T follicular helper cell (primary cell): ENCODE results near the gene SEH1L.
"Not testable (repeated sequence)": the region's sequence is repeated elsewhere in the genome, so short reads cannot be mapped to it uniquely, and the experiment has no call there.

Experiments used
- DNase-seq: peaks from one replicate; pipeline ENCODE4 v3.0.0-alpha.2; 2020; ENCODE audit warnings: low read depth
- total RNA-seq, 2 experiments: gene quantifications; one replicate each; lab custom pipeline; 2026; lab: John Stamatoyannopoulos, UW

SEH1L gene, protein sequence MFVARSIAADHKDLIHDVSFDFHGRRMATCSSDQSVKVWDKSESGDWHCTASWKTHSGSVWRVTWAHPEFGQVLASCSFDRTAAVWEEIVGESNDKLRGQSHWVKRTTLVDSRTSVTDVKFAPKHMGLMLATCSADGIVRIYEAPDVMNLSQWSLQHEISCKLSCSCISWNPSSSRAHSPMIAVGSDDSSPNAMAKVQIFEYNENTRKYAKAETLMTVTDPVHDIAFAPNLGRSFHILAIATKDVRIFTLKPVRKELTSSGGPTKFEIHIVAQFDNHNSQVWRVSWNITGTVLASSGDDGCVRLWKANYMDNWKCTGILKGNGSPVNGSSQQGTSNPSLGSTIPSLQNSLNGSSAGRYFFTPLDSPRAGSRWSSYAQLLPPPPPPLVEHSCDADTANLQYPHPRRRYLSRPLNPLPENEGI
- total RNA-seq = 36.2 to 168 reads per million in 2 experiments

DNA sequence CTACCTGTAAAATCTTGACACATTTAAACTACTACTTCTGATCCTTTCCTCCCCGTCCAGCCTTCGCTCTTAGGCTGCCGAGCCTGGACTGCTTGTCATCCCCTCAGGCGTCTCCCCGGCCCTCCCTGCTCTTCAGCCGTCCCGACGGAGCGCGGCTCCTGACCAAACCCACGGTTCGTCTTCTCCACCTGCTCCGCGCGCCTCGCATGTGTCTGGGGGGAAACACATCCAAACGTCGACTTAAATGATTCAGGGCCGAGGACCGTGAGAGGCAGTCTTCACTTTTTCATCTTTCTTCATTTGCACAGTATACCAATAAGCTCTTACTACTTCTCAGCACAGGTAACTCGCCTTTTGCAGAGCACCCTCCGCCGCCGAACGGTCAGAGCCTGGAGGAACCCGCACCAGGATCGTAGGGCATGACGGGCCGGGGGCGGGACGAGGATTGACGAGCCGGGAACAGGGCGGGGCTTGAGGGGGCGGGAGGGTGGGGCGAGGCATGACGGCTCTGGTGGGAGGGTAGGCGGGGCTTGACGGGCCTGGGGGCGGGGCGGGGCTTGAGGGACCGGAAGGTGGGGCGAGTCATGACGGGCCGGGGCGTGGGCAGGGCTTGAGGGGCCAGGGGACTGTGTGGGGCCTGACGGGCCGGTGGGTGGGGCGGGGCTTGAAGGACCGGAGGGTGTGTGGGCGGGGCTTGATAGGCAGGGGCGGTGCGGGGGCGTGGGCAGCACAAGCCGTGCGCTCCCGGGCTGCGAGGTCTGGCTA is at the start of gene SEH1L:
TSS of gene SEH1L (plus strand) at position 727 of the 765 bp plus-strand sequence. CDS start 111 bp downstream, outside the sequence.
- peak; percentile 99 for DNase-seq

DNA sequence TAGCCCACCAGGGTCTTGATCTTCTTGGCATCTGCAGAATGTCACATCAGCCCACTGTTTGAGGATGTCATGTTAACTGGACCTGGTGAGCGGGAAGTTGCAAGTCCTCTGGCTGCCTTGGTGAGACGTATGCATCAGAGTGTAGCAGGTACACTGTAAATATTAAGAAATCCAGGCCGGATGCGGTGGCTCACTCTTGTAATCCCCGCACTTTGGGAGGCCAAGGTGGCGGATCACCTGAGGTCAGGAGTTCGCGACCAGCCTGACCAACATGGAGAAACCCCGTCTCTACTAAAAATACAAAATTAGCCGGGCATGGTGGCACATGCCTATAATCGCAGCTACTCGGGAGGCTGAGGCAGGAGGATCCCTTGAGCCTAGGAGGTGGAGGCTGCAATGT is 46.6 kb upstream of the SEH1L start:
- not testable (repeated sequence) for DNase-seq

DNA sequence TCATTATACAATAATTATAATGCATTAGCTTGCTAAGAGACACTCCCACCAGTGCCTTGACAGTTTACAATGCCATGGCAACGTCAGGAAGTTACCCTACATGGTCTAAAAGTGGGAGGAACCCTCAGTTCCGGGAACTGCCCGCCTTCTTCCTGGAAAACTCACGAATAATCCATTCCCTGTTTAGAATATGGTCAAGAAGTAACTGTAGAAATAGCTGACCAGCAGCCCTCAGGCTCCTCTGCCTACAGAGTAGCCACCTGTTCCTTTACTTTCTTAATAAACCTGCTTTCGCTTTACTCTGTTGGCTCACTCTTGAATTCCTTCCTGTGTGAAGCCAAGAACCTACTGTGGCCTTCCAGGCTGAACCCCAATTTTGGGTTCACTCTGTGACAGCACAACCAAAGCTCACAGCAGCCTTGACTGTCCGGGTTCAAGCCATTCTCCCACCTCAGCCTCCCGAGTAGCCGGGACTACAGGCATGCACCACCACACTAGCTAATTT is 43.7 kb upstream of the SEH1L start:
- DNase-seq = no peak

DNA sequence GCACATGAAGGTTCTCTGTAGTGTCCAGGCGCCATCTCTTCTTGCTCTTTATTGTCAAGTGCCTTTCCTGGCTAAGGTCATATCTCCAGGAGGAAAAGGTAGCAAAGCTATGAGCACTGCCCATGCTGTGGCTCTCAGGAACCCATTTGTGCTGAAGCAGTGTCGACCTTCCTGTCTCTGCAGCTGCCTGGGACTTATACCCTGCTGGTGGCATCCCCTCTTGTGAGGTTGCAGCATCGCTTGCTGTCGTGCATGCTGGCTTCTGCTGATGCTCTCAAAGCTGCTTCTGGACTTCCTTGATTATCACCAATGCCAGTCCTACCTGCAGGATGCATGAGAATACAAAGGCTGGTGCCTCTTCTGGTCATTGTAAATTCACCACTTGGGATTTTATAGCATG is 41.7 kb upstream of the SEH1L start:
- no peak for DNase-seq

DNA sequence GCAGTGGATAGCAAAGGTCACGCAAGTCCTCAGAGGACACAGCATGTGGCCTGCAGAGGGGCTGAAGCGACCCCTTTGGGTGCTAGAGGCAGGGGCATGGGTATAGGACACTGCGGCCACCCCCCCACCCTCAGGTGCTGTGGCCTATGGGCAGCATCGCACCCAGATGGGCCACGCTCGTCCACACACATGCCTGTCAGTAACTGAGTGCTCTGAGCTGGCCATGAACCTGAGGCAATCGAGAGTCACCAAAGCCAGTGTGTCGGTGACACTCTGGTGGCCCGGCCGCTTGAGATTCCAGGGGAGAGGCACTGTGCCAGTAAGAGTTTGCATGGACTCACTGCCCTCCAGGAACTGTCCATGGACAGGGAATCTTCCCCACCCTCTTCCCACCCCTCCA is 41.0 kb upstream of the SEH1L start:
- DNase-seq = no peak

DNA sequence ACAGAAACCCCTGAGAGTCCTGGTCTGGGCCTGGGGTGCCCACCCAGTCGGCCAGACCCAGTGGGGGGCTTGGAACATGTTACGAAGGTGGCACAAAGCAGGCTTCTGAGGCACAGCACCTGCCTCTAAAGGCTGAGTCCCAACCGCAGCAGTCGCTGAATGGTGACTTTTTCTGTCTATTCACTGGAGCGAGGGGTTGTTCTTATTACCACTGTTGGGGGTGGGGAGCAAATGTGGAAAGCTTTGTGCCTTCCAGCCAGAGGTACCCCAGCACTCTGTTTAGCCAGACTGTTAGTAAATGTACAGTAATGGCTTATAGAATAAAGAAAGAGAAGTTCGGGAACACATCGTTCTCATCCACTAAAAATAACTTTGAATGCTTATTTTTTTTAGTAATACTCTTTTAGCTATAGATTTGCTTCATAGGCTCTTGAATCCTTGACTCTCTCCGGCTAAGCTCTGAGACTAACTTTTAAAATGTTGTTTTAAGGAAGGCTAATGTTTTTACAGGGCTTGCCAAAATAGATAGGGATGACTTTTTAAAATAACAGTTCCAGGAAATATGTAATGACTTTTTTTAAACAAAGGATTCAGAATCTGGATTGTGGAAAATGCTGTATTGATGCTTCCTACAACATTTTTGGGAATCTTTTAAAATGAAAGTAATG is 40.4 kb upstream of the SEH1L start:
- DNase-seq = no peak

DNA sequence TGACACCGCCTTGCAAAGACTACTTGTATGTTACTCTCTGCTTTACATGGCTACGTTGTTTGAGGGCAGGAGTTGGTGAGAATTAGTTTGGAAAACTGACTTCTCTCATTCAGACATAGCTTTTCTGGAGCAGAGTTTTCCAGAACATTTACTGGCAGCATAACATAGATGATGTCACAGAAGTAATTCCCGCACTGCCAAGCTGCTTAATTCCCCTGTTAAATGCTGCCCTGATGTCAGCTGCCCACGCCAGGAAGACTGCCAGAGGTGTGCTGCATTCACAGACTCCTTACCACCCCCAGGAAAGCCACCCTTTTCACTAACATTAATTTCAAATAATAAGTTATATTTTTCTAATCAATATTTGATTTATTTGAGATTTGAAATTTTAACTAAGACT is 39.1 kb upstream of the SEH1L start:
- no peak for DNase-seq

DNA sequence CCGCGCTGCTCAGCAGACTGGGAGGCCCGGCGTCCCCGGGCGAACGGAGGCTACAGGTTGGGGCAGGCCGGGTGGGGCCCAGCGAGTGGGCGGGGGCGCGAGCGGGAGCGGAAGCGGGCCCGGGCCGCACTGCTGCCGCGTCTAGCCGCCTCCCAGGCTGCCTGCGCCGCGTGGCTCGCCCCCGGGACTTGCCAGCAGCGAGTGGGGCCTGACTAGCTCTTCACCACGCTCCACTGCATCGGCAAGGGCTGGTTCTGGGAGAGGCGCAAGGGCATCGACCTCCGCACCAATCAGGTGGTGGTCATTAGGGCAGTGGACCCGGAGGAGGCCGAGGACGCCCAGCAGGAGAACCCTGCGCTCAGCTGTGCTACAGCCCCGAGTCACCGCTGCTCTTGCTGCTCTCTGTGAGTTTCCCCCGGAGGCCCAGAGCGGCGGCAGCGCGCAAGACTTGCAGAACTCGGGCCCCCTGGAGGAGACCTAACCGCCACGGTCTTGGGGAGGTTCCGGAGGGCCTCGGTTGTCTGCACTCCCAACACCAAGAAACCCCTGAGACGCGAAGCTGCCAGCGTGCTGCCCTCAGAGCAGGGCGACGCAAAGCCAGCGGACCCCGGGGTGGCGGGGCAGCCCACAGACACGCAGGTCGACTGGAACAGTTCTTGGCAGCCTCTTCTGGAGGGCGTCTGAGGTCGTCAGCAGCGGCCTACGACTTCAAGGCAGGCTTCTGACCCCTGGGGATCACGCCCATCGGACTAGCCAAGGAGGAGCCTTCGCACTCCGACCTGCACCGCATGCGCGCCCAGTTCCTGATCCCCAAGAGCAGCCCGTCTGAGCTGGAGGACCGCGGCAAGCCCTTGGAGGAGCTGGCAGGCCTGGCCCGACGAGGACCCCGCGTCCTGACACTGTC is 36.5 kb upstream of the SEH1L start:
- peak; percentile 22 for DNase-seq

DNA sequence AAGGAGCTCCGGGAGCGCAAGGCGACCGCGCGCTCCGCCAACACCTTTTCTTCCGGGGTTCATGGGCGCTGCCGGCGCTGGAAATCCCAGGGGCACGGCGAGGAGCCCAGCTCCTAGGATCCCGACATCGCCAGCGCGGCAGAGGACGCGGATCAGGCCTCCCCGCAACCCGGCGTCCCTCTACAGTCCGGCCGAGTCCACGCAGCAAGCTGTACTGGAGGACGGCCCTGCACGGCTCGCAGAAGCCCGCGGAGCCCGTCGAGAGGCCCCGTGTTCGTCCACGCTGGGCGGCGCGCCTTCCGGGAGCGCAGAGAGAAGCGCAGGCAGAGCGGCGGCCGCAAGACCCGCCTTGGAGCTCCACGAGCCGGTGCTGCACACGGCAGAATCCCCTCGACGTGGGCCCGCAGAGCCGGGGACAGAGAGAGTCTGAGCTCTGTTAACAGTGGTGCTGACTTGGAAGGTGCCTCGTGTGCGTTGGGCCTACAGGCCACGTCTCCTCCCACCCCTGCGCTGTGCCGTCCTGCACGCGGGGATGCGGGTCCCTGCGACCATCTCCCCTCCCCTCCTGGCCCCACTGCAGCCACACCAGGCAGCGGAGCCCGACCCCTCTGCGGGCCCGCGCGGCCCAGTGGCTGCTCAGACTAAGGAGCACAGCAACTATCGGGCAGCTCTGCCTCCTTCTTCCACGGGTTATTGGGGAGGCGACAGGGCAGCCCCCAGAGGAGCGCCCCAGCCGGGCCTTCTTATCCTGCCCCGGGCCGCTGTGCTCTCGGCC is 35.7 kb upstream of the SEH1L start:
- no peak for DNase-seq

DNA sequence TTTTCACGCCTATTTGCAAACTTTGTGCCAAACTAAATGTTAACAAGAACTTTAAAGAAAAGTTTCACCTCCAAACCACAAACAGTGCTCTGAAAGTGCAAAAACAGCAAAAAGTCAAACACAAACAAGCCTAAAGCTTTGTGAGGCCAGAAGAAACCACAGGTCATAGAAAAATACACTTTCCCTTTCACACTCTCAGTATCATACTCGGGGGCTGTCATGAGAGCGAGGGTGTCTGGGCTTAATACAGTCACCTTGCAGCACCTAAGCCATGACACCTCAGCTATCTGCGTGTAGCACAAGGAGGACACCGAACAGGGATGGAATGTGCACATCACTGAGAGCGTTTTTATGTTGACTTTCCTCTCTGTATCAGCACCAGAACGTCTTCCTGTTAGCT is 26.6 kb upstream of the SEH1L start:
- no peak for DNase-seq

DNA sequence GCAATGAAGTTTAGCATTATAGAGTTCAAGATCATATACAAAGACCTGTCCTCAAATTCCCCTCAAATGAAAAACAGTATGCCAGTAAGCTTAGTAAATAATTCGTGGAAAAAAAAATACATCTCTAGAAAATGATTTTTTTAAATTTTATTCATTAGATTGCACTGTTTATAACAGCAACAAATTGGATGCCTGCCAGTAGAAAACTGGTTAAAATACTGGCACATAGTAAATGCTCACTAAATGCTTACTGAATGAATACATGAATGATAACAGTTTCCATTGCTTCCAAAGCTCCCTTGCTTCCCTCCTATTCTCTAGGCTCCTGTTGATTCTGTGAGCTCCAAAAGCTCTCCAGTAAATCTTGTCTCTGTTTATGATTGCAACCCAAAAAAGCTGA is 25.5 kb upstream of the SEH1L start:
- no peak for DNase-seq

DNA sequence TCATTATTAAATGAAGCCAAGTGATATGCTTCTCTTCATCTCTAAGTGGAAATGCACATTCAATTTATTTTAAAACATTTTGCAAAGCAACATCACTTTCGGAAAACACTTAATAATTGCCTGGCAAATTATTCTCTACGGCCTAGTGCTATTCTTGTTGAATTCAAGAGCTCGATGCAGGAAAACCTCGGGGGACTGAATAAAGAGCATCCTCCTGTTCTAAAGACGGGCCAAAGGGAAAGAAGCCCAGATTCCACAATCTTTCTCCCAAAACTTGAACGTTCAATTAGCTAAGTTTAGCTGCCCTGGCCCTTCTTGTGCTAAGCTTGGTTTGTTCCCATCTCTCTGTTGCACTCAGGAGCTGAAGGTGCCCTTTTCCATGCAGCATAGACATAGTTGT is 23.2 kb upstream of the SEH1L start:
- DNase-seq = no peak

DNA sequence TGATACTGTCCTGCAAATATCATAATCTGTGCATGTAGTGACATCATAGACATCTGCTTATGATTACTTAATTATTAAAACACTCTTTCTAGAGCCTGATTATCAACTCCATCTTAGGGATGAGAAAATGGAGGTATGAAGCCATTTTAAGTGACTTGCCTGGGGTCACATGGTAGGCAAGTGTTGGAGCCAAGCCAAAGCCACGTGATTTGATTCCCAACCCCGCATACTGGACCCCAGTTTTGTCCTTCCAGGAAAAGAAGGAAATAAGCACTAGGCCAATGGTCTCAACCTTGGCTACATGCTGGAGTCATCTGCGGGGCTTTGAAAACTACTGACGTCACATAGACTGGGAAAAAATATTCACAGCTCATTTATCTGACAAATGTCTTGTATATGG is 19.6 kb upstream of the SEH1L start:
- no peak for DNase-seq

DNA sequence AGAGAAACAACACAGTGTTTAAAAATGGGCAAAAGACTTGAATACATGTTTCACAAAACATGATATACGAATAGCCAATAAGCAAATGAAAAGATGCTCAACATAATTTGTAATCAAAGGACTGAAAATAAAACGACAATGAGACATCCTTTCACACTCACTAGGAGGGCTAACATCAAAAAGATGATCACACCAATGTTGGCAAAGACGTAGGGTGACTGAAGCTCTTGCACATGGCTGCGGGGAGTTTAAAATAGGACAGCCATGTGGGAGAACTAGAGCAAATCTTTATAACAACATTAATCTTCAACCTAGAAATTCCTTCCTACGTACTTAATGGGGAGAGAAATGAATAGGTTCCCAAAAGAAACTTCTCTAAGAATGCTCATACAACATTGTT is 19.2 kb upstream of the SEH1L start:
- no peak for DNase-seq

DNA sequence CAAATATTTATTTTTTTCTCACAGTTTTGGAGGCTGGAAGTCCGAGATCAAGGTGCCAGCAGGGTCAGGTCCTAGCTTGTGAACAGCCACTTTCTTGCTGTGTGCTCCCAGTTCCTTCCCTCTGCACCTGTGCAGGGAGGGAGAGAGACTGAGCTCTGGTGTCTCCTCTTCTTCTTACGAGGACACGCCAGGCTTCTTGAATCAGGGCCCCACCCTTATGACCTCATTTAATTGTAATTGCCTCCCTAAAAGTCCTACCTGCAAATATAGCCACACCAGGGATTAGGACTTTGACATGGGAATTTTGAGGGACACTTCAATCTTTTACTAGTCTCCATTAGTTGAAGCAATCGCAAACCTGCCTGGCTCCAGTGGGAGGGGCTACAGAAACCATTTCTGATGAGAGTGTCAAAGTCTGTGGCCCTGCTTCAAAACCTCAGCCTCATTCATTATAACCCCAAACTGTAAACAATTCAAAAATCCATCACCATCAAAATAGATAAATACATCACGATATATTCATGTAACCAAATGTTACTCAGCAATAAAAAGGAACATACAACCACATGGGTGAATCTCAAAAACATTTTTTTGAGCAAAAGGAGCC is 18.2 kb upstream of the SEH1L start:
- no peak for DNase-seq

DNA sequence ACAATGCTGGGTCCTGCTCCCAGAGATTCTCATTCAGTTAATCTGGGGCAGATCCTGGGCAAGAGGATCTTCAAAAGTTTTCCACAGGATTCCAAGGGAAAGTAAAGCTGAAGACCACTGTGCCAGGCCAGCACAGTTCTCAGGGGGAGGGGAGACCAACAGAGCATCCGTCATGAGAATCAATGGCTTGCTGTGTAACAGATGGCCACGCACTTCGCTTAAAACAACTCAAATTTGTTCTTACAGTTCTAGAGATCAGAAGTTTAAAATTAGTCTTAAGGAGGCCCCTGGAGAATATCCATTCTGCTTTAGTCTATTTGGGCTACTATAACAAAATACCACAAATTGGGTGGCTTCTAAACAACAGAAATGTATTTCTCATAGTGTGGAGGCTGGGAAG is 17.4 kb upstream of the SEH1L start:
- DNase-seq = no peak

DNA sequence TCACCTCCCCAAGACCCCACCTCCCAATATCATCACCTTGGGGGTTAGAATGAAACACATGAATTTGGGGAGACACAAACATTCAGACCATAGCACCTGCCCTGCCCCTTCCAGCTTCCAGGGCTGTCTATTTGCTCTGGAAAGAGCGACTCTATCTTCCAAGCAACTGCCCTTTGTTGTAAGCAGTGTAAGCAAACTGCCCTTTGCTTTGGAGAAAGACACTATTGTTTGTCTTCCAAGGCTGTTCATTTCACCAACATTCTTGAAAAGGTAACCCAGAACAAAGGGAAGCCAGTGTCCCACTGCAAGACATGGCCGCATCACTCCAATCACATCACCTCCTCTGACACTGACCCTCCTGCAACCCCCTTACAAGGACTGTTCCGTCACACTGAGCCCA is 16.9 kb upstream of the SEH1L start:
- DNase-seq = no peak

DNA sequence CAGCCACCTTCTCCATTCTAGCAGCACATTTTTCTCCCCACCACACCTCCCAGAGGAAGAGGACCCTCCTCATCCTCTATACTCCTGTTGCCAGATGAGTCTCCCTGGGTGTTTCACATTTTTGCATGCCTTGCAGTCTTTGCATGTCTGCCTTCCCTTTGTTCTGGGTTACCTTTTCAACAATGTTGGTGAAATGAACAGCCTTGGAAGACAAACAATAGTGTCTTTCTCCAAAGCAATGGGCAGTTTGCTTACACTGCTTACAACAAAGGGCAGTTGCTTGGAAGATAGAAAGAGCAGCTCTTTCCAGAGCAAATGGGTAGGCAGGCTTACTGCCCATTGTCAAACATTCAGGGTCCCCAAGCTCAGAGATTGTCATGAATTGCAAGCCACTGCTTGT is 14.5 kb upstream of the SEH1L start:
- no peak for DNase-seq

DNA sequence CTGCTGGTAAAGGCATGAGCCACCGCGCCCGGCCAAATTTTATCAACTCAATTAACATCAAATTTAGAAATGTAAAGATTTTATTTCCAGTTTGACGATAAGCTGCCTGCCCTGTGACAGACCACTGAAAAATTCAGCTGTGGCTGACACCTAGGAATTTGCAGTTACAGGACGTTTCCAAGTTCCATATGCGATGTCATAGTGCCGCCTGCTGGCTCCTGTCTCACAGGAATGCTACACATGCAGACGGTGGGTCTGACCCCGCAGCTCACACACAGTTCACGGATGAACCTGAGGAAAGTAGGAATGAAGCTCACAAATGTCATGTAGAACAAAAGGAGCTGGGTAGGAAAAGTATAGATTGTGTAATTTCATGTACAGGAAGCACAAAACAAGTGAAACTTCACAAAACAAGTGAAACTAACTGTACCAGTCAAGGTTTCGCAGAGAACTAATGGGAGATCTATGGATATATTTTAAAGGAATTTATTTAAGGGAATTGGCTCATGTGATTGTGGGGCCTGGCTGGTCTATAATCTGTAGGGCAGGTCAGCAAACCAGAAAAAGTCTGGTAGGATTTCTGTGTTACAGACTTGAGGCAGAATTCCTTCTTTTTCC is 13.2 kb upstream of the SEH1L start:
- DNase-seq = peak; percentile 71

DNA sequence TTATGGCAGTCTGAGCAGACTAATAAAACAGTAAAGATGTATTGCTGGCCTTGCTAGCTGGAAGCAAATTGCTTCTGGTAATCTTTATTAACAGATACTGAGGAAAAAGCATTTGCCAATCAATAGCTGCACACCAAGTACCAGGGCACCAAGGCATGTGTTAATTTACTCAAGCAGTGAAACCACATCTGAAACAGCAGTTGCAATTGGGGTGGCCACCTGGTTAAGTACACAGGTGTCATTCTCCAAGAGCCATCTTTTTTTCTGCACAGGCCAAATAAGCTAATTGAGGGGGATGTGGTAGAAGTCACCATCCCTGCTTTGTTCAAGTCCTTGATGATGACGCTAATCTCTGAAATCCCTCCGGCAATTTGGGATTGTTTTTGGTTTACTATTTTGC is 8.6 kb upstream of the SEH1L start:
- DNase-seq = no peak
